NCI-H345 treated with DMSO at 0.1 percent for 48 hours (cell line): Measurements from ENCODE around the gene TSEN15.

Experiments
- DNase-seq: peaks from one replicate; lab custom pipeline; 2025; ENCODE audit not compliant: unreplicated experiment; lab: John Stamatoyannopoulos, UW

The TSEN15 gene

GRCh38 chr1:184051485-184052193, at the start of gene TSEN15:
TSEN15 (plus strand) TSS chr1:184051730; CDS start chr1:184051756, 26 bp downstream.
- DNase-seq = peak; percentile 52

GRCh38 chr1:184002071-184002470, 49.5 kb upstream of the TSEN15 start:
- no peak for DNase-seq

DNA sequence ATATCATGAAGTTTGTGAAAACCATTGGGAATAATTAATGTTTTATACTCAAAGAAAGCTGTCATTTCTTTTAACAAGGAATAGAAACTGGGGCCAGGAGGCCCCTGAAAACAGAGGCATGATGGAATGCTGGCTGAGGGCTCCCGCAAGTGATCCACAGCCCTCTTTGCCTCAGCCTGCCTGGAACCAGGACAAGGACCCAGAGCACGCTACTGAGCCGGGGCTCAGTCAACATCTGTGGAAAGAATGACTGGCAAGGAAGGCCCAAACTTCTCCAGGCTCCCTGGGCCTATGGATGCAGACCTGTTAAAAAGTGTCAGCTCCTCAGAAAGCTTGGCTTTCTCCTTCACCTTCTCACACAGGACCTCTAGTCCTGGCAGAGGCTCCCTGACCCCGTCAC, 46.6 kb upstream of the TSEN15 start:
- DNase-seq = no peak

- no peak for DNase-seq
Observed at GRCh38 chr1:184005506-184005905, 46.0 kb upstream of the TSEN15 start.

DNA sequence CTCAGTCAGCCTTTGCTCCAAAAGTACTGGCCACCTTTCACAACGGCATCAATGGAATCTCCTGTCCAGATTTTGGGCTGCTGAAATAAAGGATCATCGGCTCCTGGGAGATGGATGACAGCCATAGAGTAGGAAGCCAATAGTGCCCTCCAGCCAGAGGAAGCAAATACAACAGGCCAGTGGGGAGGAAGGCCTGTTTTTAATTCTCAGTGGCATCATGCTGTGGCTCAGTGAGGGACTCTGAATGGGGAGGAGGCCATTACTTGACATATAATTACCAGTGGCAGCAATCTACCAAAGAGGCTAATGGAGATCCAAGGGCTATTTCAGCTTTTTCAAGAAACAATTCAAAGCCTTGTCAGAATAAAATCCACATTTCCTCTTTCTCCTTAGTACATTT, 40.7 kb upstream of the TSEN15 start:
- no peak for DNase-seq

GRCh38 chr1:184012187-184012586, 39.3 kb upstream of the TSEN15 start:
- DNase-seq = no peak

- DNase-seq = no peak
Observed at GRCh38 chr1:184014271-184014670, 37.3 kb upstream of the TSEN15 start.

DNA sequence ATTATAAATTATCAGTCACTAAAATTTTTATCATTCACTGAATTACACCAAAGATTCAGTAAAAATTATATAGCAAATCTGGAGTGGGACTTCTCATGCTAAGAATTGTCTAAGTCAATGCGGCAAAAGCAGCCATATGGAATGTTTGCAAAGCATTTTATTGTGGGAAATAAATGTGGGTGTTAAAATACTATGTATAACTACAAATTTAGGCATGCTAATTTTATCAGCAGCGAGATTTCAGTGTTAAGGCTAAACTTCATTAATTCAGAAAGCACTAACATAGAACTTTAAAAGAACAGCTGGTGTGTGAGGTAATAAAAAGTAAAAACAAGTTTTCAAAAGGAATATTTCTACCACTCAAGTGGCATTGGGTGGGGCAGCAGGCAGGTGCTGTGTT, 35.4 kb upstream of the TSEN15 start:
- no peak for DNase-seq

GRCh38 chr1:184017306-184017705, 34.2 kb upstream of the TSEN15 start:
- no peak for DNase-seq

GRCh38 chr1:184018622-184019021, 32.9 kb upstream of the TSEN15 start:
- no peak for DNase-seq

DNA sequence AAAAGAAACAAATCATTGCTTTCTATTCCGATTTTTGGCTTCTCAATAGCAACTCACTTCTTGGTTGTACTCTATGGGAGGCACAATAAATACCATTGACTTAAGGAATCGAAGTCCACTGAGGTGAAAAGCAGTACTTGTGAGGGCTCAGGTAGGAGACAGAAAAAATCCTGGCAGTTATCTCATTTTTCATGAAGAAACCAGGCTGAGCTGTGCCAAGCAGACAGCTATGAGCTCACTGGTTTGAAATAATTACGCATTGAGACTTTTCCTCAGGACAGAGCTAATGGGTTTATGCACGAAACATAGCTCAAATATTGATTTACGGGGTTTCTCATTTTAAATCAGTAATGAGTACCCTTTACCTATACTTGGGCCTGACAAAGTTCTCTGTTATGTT, 32.5 kb upstream of the TSEN15 start:
- no peak for DNase-seq

DNA sequence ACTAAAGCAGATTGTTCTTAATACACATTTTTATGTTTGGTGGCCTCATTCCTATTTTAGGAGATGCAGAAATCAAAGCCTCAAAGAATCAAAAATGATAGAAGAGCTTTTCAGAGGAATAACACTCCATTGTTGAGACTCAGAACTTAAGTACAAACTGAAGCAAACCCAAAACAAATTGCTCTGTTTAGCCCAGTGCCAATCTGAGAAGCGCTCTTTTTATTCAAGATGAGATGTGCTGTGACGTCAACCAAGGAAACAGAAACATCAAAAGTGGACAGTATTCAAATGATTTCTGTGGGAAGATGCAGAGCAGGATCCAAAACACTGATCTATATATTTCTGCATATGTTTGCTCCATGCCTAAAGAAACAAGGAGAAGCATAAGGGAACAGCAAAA, 32.0 kb upstream of the TSEN15 start:
- no peak for DNase-seq

DNA sequence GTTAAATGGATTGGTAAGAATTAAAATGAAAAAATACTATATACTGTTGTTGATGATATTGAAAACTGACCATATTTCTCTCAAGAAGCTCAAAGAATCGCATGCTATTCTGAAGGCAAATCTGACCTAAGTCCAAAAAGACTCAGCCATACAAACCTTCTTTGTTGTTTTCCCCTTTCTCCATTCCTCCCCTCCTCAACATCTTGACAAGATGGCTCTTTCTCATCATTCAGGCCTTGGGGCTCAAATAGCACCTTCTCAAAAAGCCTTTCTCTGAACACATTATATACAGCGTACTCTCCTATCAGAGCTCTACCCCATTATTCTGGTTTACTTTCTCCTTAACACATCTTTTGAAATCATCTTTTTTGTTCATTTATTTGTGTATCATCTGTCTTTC, 31.2 kb upstream of the TSEN15 start:
- DNase-seq = no peak

- no peak for DNase-seq
Observed at GRCh38 chr1:184020855-184021254, 30.7 kb upstream of the TSEN15 start.

DNA sequence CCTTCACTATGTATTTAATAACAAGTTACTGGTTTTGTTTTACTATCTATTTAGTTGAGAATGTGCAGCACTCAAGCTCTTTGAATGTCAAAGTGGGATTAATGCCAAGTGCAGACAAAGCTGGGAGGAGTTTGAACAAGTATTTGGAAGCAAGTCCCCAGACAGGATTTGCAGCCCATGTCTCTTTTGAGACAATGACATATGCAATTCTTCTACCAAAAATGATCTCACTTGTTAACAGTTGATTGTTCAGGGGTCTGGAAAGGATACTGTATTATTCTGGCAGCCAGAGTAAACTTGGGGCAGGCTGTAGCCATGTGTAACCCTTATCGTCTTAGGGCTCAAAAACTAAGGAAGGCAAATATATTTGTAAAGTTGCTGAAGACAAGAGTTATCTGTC, 29.8 kb upstream of the TSEN15 start:
- DNase-seq = no peak

DNA sequence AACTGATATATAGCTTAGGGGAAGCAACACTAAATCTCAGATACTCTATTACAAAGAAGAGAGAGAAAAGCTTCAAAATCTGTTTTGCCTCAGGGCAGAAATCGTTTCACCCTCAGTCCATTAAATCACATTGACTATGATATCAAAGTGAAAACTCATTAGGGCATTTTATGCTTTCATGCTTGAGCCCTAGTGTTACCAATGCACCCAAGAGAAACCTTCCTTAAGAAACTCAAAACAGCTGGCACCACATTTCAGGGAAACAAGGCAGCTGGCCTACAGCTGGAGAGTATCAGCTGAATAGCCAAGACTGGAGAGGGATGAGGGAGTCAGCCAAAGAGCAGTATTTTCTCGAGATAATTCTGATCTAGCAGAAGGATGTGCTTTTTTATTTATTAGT, 28.9 kb upstream of the TSEN15 start:
- no peak for DNase-seq

DNA sequence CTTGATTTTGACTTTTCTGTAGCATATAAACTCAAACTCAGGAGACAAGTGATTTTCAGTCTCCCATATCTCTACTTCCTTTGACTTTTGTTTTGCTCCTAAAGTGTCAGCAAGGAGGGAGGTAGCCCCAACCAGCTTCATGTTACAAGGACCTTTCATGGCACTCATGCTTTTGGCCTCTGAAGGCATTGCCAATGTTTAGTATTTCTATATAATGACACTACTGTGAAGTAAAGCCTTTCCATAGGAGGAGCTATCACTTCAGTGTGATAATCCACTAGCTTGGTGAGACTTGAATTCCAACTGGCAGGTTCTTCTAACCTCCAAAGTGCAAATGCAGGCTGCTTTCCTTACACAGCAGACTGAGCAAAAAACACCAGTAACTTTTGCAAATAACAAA, 28.4 kb upstream of the TSEN15 start:
- no peak for DNase-seq

GRCh38 chr1:184025242-184025675, 26.3 kb upstream of the TSEN15 start:
- no peak for DNase-seq

DNA sequence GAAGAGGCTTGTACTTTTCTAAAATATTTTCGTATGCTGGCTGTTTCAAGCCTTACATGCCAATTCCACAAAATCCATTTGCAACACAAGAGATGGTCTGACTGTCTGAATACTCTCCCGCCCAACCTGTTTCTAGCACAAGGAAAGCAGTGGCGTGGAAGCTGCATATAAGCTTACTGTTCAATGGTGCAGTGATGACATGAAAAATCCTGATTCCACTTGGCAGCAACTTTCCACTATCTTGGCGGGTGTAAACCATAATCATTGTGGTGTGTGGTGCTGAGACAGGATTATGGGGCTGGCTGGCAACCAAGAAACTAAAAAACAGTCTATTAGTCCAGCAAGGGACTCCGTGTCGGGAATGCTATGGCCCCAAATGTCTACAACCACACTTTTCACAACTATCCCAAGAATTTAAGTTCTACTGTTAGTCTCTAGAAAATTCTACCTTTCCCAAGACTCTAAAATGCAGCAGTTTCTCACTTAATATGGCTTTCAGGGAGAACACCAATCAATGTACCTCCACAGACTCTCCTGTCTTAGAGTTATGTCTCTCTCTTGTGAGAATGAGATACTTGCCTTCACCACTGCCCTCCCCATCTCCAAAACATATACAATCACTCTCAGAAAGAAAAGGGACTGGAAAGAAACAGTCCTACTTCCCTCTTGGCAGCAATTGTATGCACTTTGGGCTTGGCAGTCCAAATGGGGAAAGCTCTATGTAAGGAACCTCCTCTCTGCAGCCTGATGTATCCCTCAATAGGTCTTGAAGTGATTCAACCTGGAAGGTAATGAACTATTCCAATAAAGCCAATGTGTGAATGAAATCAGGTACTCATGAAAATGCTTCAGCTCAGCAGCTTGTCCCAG, 23.5 kb upstream of the TSEN15 start:
- DNase-seq = no peak

- no peak for DNase-seq
Observed at GRCh38 chr1:184028854-184029623, 22.5 kb upstream of the TSEN15 start.

DNA sequence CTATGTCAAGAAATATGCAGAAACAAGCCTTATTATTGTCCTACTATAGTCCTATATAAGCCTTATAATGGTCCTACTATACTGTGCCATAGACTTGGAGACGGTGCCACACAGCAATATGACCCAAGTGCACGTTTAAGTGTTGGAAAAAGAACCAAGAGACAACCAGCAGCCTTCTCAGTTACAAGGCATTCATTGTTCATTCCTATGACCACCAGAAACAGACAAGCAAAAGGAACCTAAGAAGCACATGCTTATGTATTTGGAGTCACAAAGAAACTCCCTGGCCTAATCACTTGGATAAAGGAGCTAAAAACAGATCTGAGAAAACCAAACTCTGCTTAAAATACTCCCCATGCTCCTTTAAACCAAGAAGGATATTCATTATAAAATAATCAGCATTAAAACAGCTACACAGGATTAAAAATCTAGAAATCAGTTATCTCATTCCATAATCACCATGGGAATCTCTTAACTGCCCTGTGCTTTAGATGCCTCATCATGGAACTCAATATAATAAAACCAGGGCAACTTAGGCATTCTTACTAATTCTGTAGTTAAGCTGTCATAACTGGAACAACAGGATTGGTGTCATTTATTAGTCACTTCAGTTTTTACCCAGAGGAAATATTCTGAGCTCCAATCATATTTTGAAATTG, 21.0 kb upstream of the TSEN15 start:
- no peak for DNase-seq
